ENCODE data around the gene SSU72.

- TF ChIP-seq CTCF (IDR thresholded peaks at IDR 0.05; ENCODE audit: borderline replicate concordance, extremely low read depth, low read length, poor library complexity, severe bottlenecking) (no peak), EZH2 (IDR thresholded peaks at IDR 0.05; ENCODE audit: borderline replicate concordance, low read depth, low read length, severe bottlenecking) (no peak)
Measured at GRCh38 chr1:1560178-1560577, 14.5 kb downstream of the SSU72 start.
